ENCODE data around the gene GABRB2. TPM values are rescaled to one million over a fixed set of nuclear protein-coding genes. Genes with fewer than 3 reads are reported as not detected.

The GABRB2 gene
- total RNA-seq, 1 donor from 2014 or later: not detected

DNA sequence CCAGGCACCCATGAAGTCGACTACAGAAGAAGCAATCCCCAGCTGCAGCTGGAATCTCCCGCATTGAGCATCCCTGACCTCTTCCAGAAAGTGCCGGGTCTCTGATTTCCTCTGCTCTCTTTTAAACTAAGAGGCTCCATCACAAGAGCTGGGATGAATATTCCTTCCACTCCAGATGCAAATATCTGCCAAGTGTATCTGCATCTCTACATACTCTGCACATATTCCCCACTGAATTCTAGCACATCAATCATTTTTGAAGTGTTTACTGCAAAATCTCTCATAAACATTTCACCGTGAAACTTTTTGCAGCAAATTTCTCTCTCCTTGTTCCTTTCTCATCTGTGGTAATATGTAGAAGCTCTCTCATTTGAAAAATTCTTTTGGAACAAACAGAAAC is 161.5 kb downstream of the GABRB2 start:
- Histone ChIP-seq H3K27me3 (ENCODE audit: control insufficient read depth, insufficient read depth, low read length) (no peaks in the 10 kb centered on the region), H3K4me3 (ENCODE audit: low read depth, low read length) (no peak overlapping the region), H3K36me3 (ENCODE audit: control insufficient read depth, insufficient read depth, low read length) (no peaks in the 10 kb centered on the region)
- TF ChIP-seq, protein P1, sequence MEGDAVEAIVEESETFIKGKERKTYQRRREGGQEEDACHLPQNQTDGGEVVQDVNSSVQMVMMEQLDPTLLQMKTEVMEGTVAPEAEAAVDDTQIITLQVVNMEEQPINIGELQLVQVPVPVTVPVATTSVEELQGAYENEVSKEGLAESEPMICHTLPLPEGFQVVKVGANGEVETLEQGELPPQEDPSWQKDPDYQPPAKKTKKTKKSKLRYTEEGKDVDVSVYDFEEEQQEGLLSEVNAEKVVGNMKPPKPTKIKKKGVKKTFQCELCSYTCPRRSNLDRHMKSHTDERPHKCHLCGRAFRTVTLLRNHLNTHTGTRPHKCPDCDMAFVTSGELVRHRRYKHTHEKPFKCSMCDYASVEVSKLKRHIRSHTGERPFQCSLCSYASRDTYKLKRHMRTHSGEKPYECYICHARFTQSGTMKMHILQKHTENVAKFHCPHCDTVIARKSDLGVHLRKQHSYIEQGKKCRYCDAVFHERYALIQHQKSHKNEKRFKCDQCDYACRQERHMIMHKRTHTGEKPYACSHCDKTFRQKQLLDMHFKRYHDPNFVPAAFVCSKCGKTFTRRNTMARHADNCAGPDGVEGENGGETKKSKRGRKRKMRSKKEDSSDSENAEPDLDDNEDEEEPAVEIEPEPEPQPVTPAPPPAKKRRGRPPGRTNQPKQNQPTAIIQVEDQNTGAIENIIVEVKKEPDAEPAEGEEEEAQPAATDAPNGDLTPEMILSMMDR (IDR thresholded peaks at IDR 0.05; ENCODE audit: insufficient read depth, low read length, poor library complexity, severe bottlenecking): no peak
- DNase-seq (ENCODE audit: low read depth): no peak

DNA sequence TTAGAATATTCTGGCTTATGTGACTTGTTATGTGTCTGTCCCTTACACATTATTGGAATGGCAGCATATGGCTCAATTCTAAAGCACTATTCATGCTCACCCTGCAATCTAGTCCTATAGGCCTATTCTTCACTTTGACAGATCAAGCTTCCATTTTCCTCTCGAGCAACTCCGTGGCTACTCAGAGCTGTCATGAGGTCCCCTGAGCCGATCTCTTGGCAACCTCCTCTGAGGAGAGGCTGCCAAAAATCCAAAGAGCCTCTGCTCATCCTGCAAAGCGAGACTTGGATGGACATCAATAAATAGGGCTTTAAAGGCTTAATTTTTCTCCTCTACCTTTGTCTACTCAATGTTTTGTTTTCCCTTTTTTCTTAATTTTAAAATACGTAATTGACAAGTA is 163.8 kb downstream of the GABRB2 start:
- Histone ChIP-seq H3K4me3 (ENCODE audit: low read depth, low read length) (no peak overlapping the region), H3K36me3 (ENCODE audit: control insufficient read depth, insufficient read depth, low read length) (no peaks in the 10 kb centered on the region), H3K27me3 (ENCODE audit: control insufficient read depth, insufficient read depth, low read length) (no peaks in the 10 kb centered on the region)
- TF ChIP-seq, protein P1 (IDR thresholded peaks at IDR 0.05; ENCODE audit: insufficient read depth, low read length, poor library complexity, severe bottlenecking): no peak
- DNase-seq (ENCODE audit: low read depth): no peak

DNA sequence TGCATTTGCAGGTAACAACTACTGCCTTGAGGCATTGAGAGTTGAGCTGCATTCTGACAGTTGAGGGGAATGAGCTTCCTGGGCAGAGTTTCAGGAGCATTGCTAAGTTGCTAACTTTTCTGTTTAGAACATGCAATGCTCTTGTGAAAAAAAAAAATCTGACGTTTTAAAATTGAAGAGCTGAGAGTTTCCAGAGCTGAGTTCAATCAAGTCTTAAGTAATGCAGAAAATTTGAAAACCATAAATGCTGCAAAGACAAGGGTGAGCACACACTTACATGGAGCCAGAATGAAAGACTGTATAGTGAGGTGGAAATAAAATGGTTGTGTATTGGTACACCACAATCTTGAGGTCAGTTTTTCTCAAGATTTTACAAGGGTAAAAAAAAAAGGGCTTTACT is 166.0 kb downstream of the GABRB2 start:
- DNase-seq (ENCODE audit: low read depth): no peak
- TF ChIP-seq, protein P1 (IDR thresholded peaks at IDR 0.05; ENCODE audit: insufficient read depth, low read length, poor library complexity, severe bottlenecking): no peak
- Histone ChIP-seq H3K36me3 (ENCODE audit: control insufficient read depth, insufficient read depth, low read length) (no peaks in the 10 kb centered on the region), H3K4me3 (ENCODE audit: low read depth, low read length) (no peak overlapping the region), H3K27me3 (ENCODE audit: control insufficient read depth, insufficient read depth, low read length) (no peaks in the 10 kb centered on the region)

DNA sequence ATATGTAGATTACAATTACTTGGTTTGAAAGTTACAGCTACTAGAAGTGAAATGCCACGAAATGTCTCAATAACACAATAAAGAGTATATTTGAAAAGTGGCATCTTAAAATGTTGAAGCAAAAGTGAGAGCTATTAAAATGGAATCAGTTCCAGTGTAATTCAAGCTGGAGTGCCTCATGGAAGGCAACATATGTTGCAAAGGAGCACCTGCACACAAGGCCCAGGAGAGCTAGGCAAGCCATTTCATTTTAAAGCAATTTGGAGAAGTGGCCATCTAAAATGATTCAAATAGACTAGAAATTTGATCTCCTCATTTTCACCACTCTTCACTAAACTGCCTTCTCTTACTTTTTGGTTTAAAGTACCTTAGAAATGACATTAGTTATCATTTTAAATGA is 167.8 kb downstream of the GABRB2 start:
- DNase-seq (ENCODE audit: low read depth): no peak
- Histone ChIP-seq H3K4me3 (ENCODE audit: low read depth, low read length) (no peak overlapping the region), H3K27me3 (ENCODE audit: control insufficient read depth, insufficient read depth, low read length) (no peaks in the 10 kb centered on the region), H3K36me3 (ENCODE audit: control insufficient read depth, insufficient read depth, low read length) (no peaks in the 10 kb centered on the region)
- TF ChIP-seq, protein P1 (IDR thresholded peaks at IDR 0.05; ENCODE audit: insufficient read depth, low read length, poor library complexity, severe bottlenecking): no peak

DNA sequence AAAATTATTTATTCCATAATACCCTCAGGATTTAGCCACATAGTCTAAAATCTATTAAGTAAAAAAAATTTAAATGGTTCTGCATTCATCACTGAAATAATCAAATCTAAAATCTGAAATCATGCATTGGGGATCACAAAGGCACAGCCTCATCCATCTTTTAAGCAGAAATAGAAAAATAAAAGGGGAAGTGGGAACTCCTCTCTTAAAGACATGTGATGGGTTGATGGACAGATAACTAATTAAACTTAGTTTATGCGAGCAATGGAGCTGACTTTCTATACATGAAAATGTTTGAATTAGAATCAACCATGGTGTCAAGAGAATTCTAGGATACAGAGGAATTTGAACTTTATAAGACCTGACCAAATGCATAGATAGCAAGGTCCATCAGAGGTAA is 170.5 kb downstream of the GABRB2 start:
- TF ChIP-seq, protein P1 (IDR thresholded peaks at IDR 0.05; ENCODE audit: insufficient read depth, low read length, poor library complexity, severe bottlenecking): no peak
- Histone ChIP-seq H3K4me3 (ENCODE audit: low read depth, low read length) (no peak overlapping the region), H3K27me3 (ENCODE audit: control insufficient read depth, insufficient read depth, low read length) (no peaks in the 10 kb centered on the region), H3K36me3 (ENCODE audit: control insufficient read depth, insufficient read depth, low read length) (no peaks in the 10 kb centered on the region)
- DNase-seq (ENCODE audit: low read depth): no peak

DNA sequence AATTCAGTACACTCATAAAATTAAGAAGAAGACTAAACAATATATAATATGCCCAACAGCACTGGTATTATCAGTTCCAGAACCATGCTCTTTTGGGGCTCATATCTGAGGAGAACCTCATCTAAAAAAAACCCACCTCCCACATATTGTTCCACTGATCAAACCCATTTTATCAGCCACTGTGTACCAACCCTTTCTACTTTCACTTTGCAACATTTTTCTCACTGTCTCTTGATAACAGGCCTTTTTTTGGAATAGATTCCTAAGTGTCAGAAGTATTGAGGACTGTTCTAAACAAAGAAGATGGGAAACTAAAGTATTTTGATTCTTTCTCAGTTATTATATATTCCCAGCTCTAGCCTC is 173.2 kb downstream of the GABRB2 start:
- TF ChIP-seq, protein P1 (IDR thresholded peaks at IDR 0.05; ENCODE audit: insufficient read depth, low read length, poor library complexity, severe bottlenecking): no peak
- Histone ChIP-seq H3K27me3 (ENCODE audit: control insufficient read depth, insufficient read depth, low read length) (no peaks in the 10 kb centered on the region), H3K4me3 (ENCODE audit: low read depth, low read length) (no peak overlapping the region), H3K36me3 (ENCODE audit: control insufficient read depth, insufficient read depth, low read length) (no peaks in the 10 kb centered on the region)
- no peak for DNase-seq (ENCODE audit: low read depth)

All from kidney epithelial cell (primary cell).